Stimulated activated CD8-positive, alpha-beta memory T cell treated with anti-CD3 and anti-CD28 coated beads, Interleukin-2, amount 100 ng/mL, for 1 hour (primary cell): Measurements from ENCODE around the gene HES7.

ENCODE experiments used
- DNase-seq, 2 donors: peaks; one replicate each; pipeline ENCODE4 v3.0.0-alpha.2; 2020; ENCODE audit warnings: low read depth in 2 of 2

HES7 gene

GRCh38 chr17:8142887-8143580 lies 19.1 kb upstream of the HES7 start:
- DNase-seq = no peak

- no peak for DNase-seq
These were observed 18.4 kb upstream of the HES7 start for GRCh38 chr17:8142158-8142886.

GRCh38 chr17:8141741-8142140 lies 17.8 kb upstream of the HES7 start:
- DNase-seq = no peak

GRCh38 chr17:8141045-8141444 lies 17.1 kb upstream of the HES7 start:
- DNase-seq = no peak

- DNase-seq = no peak
These were observed 16.4 kb upstream of the HES7 start for GRCh38 chr17:8140065-8141029.

- DNase-seq = peak; percentile 90 to 92
These were observed 14.9 kb upstream of the HES7 start for GRCh38 chr17:8138672-8139371.

- DNase-seq = no peak
These were observed 14.4 kb upstream of the HES7 start for GRCh38 chr17:8138374-8138671.

GRCh38 chr17:8137645-8138373 lies 13.9 kb upstream of the HES7 start:
- DNase-seq = no peak

- DNase-seq = no peak
These were observed 10.0 kb upstream of the HES7 start for GRCh38 chr17:8133941-8134340.

GRCh38 chr17:8133399-8133798 lies 9.5 kb upstream of the HES7 start:
- no peak for DNase-seq

- DNase-seq = no peak
These were observed 8.0 kb upstream of the HES7 start for GRCh38 chr17:8131844-8132441.

- no peak for DNase-seq
These were observed 4.3 kb upstream of the HES7 start for GRCh38 chr17:8128125-8128784.

GRCh38 chr17:8126491-8127066 lies 2.7 kb upstream of the HES7 start:
- DNase-seq = no peak

- DNase-seq = no peak
These were observed 2.1 kb upstream of the HES7 start for GRCh38 chr17:8125947-8126490.

GRCh38 chr17:8125154-8125946 lies 1.4 kb upstream of the HES7 start:
- DNase-seq = peak; percentile 74 to 81

GRCh38 chr17:8124350-8125153 lies 646 bp upstream of the HES7 start:
- DNase-seq = no peak

- DNase-seq = no peak
These were observed 797 bp downstream of the HES7 start for GRCh38 chr17:8122924-8123694.
